Ammon's horn (tissue), 1 donor: ENCODE measurements around the gene IL21.
"Not testable (repeated sequence)": the region's sequence is repeated elsewhere in the genome, so short reads cannot be mapped to it uniquely, and the experiment has no call there.

Experiments
- DNase-seq: peaks from one replicate; pipeline ENCODE4 v3.0.0-alpha.2; 2016; ENCODE audit warnings: low spot score

The IL21 gene

GRCh38 chr4:122621016-122621507, at the start of gene IL21:
IL21 (minus strand) TSS chr4:122621066; CDS start chr4:122621011, 55 bp downstream.
- DNase-seq, result no peak

DNA sequence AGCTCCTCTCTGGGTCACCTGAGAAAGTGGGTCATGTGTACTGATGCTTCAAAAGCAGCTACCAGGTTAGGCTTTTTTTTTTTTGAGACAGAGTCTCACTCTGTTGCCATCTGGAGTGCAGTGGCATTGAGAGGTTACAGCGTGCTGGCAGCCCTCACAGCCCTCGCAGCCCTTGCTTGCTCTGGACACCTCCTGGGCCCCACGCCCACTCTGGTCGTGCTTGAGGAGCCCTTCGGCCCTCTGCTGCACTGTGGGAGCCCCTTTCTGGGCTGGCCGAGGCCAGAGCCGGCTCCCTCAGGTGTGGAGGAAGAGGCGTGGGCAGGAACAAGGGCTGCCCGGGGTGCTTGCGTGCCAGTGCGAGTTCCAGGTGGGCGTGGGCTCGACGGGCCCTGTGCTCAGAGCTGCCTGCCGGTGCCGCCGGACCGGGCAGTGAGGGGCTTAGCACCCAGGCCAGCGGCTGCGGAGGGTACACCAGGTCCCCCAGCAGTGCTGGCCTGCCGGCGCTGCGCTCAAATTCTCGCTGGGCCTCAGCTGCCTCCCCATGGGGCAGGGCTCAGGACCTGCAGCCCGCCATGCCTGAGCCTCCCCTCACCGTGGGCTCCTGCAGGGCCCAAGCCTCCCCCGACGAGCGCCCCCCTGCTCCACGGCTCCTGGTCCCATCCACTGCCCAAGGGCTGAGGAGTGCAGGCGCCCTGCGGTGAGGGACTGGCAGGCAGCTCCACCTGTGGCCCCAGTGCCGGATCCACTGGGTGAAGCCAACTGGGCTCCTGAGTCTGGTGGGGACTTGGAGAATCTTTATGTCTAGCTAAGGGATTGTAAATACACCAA, 49.3 kb upstream of the IL21 start:
- no peak for DNase-seq

GRCh38 chr4:122668241-122668640, 47.4 kb upstream of the IL21 start:
- no peak for DNase-seq

DNA sequence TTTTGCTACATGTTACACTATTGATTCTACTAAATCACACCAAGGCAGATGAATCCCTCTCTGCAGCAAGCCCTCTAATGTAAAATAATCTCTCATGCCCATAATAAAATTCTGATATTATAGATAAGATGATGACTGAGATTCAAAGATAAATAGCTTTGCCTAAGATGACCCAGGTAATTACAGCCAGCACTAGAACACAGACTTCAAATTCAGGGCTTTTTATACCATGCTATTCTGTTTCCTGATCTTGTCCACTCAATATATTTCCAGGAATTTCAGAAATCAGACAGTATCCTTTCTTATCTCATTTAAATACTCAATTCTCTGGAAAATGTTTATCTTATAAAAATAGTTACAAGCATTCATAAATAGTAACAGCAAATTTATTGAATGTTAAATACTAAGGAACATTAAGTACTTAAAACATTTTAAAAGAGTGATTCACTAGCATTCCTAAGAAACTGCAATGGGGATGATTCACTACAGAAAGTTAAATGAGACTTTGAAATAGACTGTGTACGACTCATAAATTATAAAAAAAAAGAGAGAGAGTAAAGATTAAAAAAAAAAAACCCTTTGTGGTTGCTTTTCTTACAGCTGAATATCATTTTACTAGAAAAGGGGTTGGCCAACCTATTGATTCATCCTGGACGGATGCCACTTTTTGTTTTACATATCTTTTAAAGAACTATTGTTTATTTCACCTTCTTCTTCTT, 45.8 kb upstream of the IL21 start:
- DNase-seq, result no peak

- DNase-seq, result no peak
Measured at GRCh38 chr4:122665161-122665929, 44.5 kb upstream of the IL21 start.

- DNase-seq, result no peak
Measured at GRCh38 chr4:122663814-122664610, 43.1 kb upstream of the IL21 start.

DNA sequence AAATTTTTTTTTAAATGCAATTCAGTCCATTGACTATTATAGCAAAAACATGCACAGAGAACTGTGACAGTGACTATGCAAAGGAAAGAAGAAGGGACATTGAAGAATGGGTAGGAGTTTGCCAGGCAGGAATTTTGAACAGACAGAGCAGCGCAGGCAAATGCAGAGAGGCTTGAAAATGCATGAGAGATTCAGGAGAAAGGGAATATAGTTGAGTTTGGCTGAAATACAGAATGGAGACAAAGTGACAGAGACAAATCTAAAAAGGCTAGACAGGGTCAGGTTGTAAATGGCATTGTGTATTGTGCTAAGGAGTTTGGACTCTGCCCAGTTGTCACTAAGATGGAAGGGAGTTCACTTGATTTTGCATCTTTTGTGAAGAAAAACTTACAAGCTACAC, 42.4 kb upstream of the IL21 start:
- DNase-seq, result no peak

GRCh38 chr4:122662701-122663100, 41.8 kb upstream of the IL21 start:
- no peak for DNase-seq

DNA sequence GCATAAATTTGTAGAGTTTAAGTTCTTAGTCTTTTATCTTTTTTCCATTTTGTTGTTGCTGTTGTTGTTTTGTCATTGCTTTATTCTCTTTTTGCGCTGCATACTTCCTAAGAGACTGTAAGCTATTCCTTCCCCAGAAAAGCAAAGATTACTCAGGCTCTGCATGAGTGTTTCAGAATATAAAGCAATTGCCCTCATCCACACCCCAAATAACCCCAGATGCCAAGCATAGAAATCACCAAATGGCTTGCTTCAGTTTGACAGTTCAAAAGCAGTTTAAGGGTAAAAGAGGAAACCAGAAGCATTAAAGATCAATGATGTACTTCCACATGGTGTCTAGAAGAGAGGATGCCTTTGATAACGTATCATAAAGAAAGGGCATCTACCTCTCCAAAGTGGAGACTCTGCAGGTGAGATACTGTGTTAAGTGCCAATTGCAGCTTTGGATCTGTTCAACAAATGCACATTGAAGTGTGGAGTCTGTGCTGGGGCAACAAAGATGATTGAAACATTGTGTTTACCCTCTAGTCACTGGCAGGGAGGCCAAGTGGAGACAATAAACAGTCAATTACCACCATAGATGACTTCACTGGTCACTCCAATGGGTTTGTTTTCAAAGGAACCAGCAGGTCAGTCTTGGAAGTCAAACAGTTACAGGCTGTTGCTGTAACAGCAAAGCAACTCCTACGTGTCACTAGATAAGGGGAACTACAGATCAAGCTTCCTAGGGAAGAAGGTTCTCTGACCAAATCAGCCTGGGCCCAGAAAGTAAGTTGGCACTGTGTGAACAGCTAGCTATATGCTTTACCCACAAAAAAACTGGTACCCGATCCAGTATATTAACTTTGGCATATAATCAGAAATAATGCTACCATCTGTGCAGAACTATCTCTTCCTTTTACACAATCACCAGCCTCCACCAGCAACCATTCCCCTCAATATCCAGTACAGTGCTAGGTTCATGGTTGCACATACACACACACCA, 40.6 kb upstream of the IL21 start:
- DNase-seq, result no peak

- no peak for DNase-seq
Measured at GRCh38 chr4:122658818-122659295, 38.0 kb upstream of the IL21 start.

DNA sequence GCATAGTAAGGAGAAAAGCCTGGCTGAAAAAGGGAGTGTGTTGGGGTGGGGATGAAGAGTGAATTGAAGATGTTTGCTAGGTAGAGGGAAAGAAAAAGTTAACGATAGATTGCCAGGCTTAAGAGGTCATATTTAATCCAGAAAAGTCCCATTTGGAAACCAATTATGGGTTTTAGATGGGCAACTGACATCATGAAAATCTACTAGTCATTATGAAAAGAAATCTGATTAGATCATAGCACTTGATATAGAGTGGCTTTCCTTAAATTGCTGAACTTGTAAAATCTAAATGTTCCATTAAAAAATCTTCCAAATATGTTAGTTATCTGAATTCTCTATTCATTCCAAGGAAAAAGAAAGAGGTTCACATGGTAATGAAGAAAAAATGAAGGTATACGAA, 37.5 kb upstream of the IL21 start:
- DNase-seq, result no peak

- no peak for DNase-seq
Measured at GRCh38 chr4:122657553-122657952, 36.7 kb upstream of the IL21 start.

DNA sequence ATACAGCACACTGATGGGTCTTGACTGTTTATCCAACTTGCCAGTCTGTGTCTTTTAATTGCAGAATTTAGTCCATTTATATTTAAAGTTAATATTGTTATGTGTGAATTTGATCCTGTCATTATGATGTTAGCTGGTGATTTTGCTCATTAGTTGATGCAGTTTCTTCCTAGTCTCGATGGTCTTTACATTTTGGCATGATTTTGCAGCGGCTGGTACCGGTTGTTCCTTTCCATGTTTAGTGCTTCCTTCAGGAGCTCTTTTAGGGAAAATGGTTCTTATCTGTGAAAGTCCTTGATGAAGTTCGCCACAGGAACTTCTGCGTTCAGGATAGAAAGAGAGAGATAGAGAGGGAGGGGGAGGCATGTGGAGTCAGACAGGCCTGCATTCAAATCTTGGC, 35.7 kb upstream of the IL21 start:
- not testable (repeated sequence) for DNase-seq

DNA sequence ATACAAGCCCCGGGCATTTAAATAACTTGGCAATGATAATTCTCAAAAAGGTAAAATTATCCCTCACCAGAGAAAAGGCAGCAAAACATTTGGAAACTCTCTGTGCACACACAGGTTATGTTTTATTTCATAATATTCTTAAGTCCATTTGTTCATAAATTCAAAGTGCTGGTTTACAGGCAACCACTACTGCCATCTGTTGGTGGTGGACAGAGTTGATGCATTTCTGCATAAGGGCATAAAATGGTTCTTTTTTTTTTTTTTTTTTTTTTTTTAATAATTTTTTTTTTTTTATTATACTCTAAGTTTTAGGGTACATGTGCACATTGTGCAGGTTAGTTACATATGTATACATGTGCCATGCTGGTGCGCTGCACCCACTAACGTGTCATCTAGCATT, 31.5 kb upstream of the IL21 start:
- peak; percentile 38 for DNase-seq

GRCh38 chr4:122650148-122650547, 29.3 kb upstream of the IL21 start:
- no peak for DNase-seq

DNA sequence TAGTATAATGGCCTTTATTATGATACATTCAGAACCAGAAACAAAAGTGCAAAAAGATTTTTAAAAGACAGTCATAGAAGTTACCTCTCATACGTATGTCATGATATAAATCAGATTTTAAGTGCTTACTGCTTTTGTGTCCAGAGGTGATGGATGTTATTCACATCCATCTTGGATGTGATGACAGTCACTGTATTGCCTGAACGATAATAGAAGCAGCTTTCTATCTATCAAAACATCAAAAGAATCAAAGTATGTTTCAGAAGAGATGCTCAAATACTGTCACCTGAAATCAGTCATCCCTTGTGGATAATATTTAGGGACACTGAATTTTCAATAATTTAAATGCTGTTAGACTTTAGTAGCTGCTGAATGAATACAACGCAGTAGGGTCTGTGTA, 26.8 kb upstream of the IL21 start:
- no peak for DNase-seq

DNA sequence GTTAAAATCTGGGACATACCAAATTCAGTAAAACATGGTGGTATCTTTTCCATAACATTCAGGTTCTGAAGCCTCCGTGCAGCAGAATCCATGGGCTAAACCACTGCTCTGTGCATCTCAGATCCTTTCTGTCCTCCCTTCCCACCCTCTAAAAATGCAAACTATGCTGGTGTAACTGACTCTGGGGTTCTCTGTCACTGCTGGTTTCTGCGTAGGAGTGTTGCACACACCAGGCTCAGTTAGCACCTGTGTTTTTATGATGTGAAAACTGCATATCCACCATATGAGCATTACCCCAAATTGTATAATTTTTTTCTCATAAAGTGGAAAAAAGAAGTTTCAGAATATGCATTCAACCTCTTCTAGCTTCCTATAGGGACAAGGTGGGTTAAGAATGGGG, 22.4 kb upstream of the IL21 start:
- DNase-seq, result no peak

DNA sequence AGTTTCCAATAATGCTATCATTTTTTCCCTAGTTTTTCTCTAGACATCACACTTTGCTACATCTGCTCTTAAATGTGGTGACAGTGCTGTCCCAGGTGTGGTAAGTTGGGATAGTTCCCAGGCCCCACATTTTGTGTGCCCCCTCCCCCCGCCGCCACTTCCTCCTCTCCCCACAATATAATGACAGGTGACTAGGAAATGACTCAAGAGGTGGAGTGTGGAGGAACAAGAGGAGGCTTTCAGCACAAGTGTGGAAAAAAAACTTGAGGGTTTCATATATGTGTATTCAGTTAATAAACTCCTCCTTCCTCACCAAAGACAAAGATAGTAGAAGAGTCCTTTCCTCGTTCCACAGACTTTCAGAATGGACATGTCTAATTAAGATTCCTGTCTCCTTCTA, 18.3 kb upstream of the IL21 start:
- DNase-seq, result no peak

DNA sequence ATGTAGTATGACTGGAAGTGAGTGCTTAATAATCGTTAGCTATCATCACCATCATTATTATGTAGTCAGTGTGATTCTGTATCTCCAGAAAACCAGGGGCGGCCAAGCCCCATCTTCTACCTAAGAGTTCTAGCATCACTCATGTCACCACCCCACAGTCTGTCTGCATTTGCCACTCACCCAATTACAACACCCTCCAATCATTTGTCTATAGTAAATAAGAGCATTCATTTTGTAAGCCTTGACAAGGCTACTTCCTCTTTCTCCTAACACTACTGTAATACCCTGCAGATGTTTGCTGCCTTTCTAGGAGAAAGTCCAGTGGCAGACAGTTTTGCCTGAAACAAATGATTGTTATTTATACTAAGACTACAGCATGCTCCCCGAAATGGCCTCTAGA, 15.8 kb upstream of the IL21 start:
- no peak for DNase-seq

DNA sequence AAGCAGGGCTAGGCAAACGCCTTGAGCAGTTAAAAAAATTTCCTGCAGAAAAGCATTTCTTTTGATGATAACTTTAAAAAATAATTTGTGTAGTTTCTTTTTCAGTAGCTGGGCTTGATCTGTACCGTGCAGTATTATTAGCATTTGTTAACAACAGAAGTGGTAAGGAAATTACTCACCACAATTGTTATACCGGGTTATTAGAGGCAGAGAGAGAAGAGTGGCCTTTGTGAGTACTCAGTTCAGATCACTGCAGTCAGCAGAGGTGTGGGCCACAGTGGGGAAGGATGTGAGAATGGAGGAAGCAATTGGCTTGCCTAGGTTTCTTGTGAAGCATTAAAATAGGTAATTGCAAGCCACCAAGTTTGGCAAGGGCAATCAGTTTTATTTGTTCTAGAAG, 14.3 kb upstream of the IL21 start:
- DNase-seq, result no peak
